ENCODE measurements around the gene PARN.

PARN gene

GRCh38 chr16:14527411-14528044 is 102.5 kb downstream of the PARN start:
- DNase-seq = no peak

GRCh38 chr16:14525596-14525995 is 104.5 kb downstream of the PARN start:
- no peak for DNase-seq

- DNase-seq = no peak
Observed at GRCh38 chr16:14524979-14525378, 105.1 kb downstream of the PARN start.

GRCh38 chr16:14523632-14524031 is 106.4 kb downstream of the PARN start:
- DNase-seq = no peak

GRCh38 chr16:14522671-14523070 is 107.4 kb downstream of the PARN start:
- DNase-seq = no peak

- no peak for DNase-seq
Observed at GRCh38 chr16:14520753-14521152, 109.3 kb downstream of the PARN start.

- no peak for DNase-seq
Observed at GRCh38 chr16:14514967-14515366, 115.1 kb downstream of the PARN start.

GRCh38 chr16:14513389-14514107 is 116.5 kb downstream of the PARN start:
- no peak for DNase-seq

GRCh38 chr16:14511800-14512135 is 118.3 kb downstream of the PARN start:
- DNase-seq = no peak

- DNase-seq = no peak
Observed at GRCh38 chr16:14510939-14511799, 118.9 kb downstream of the PARN start.

- no peak for DNase-seq
Observed at GRCh38 chr16:14510581-14510938, 119.5 kb downstream of the PARN start.

- no peak for DNase-seq
Observed at GRCh38 chr16:14509675-14510132, 120.4 kb downstream of the PARN start.

GRCh38 chr16:14509055-14509454 is 121.0 kb downstream of the PARN start:
- DNase-seq = no peak

- no peak for DNase-seq
Observed at GRCh38 chr16:14505846-14506245, 124.2 kb downstream of the PARN start.

GRCh38 chr16:14502932-14503741 is 126.9 kb downstream of the PARN start:
- no peak for DNase-seq

- DNase-seq = no peak
Observed at GRCh38 chr16:14502256-14502875, 127.7 kb downstream of the PARN start.

- no peak for DNase-seq
Observed at GRCh38 chr16:14501331-14502255, 128.5 kb downstream of the PARN start.

GRCh38 chr16:14500791-14501190 is 129.3 kb downstream of the PARN start:
- no peak for DNase-seq

- no peak for DNase-seq
Observed at GRCh38 chr16:14499110-14499509, 130.9 kb downstream of the PARN start.

GRCh38 chr16:14497245-14498082 is 132.6 kb downstream of the PARN start:
- no peak for DNase-seq

All from activated naive CD4-positive, alpha-beta T cell treated with Interleukin-2 at 50 U/mL for 16 hours (primary cell).